Measurements from ENCODE around the gene NCBP1. TPM values are rescaled to one million over a fixed set of nuclear protein-coding genes. Genes with fewer than 3 reads are reported as not detected.
"Not testable (repeated sequence)": the region's sequence is repeated elsewhere in the genome, so short reads cannot be mapped to it uniquely, and the experiment has no call there.

NCBP1 gene
- total RNA-seq, 1 donor from 2014 or later = 22.8 TPM

DNA sequence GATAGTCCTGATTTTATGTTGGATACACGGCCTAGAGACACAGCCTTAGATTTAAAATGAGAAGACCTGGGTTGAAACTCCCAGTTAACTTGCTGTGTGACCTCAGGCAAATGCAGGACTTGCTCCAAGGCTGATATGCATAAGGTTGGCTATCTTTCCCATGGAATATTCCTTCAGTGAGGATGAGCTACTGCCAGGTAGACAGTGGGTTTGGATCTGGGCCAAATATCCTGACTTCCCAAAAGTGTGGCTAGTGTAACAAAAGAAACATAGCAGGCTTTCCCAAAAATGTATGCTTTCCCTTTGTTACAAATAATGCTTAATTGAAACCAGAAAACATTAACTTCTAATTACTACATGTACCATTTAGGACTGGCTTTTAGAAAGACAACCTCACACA lies 64.2 kb downstream of the NCBP1 start:
- ATAC-seq (no peak), DNase-seq (no peak)
- H3K9me3 ChIP-seq = no peaks in the 10 kb centered on the region
- H3K4me1 ChIP-seq = peaks cover 33% of the 10 kb centered on the region
- peak overlapping the region; percentile 90 for H3K27ac ChIP-seq
- intact Hi-C loops (cut with DNase I) = no loop called here
- H3K4me3 ChIP-seq = peak overlapping the region; percentile 73
- H3K36me3 ChIP-seq = peaks cover 7% of the 10 kb centered on the region
- TF ChIP-seq, protein P1, sequence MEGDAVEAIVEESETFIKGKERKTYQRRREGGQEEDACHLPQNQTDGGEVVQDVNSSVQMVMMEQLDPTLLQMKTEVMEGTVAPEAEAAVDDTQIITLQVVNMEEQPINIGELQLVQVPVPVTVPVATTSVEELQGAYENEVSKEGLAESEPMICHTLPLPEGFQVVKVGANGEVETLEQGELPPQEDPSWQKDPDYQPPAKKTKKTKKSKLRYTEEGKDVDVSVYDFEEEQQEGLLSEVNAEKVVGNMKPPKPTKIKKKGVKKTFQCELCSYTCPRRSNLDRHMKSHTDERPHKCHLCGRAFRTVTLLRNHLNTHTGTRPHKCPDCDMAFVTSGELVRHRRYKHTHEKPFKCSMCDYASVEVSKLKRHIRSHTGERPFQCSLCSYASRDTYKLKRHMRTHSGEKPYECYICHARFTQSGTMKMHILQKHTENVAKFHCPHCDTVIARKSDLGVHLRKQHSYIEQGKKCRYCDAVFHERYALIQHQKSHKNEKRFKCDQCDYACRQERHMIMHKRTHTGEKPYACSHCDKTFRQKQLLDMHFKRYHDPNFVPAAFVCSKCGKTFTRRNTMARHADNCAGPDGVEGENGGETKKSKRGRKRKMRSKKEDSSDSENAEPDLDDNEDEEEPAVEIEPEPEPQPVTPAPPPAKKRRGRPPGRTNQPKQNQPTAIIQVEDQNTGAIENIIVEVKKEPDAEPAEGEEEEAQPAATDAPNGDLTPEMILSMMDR (IDR thresholded peaks at IDR 0.05) = no peak
- H3K27me3 ChIP-seq (ENCODE audit: low read depth) = no peaks in the 10 kb centered on the region

DNA sequence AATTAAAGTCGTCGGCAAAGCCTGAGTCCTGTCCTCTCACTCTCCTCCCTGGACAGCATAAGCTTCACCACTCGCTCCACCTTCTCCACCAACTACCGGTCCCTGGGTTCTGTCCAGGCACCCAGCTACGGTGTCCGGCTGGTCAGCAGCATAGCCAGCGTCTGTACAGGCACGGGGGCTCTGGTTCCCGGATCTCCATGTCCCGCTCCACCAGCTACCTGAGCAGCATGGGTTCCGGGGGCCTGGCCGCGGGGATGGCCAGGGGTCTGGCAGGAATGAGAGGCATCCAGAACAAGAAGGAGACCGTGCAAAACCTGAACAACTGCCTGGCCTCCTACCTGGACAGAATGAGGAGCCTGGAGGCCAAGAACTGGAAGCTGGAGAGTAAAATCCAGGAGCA lies 65.2 kb downstream of the NCBP1 start:
- intact Hi-C loops (cut with DNase I) = no loop called here
- Histone ChIP-seq H3K27ac (no peak overlapping the region), H3K9me3 (no peaks in the 10 kb centered on the region), H3K27me3 (ENCODE audit: low read depth) (no peaks in the 10 kb centered on the region), H3K4me3 (no peak overlapping the region), H3K36me3 (no peaks in the 10 kb centered on the region), H3K4me1 (peaks cover 25% of the 10 kb centered on the region)
- ATAC-seq (no peak), DNase-seq (no peak)
- TF ChIP-seq, protein P1 (IDR thresholded peaks at IDR 0.05) = no peak

DNA sequence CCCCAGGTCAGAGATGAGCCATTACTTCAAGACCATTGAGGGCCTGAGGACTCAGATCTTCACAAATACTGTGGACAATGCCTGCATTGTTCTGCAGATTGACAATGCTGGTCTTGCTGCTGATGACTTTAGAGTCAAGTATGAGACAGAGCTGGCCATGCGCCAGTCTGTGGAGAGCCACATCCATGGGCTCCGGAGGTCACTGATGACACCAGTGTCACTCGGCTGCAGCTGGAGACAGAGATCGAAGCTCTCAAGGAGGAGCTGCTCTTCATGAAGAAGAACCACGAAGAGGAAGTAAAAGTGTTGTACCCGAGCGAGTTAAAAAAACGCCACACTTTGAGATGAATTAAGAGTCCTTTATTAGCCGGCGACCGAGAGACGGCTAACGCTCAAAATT lies 65.7 kb downstream of the NCBP1 start:
- H3K9me3 ChIP-seq; intact Hi-C loops (cut with DNase I); ATAC-seq: not testable (repeated sequence)

DNA sequence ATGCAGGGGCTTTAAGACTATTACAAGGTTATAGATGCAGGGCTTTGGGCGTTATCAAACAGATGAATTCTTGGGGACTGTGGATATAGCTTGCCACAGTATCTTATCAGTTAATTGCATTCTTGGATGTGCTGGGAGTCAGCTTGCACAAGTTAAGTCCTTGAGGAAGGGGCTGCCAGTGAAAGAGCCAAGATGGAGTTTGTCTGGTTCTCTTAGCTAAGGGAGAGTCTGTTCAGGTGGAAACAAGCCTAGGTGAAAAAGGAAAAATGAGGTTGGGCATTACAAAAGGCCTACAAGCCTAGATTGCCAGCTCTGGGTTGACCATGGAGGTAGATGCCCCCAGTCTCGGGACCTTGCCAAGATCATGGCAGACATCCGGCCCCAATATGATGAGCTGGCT lies 66.2 kb downstream of the NCBP1 start:
- intact Hi-C loops (cut with DNase I); H3K27ac ChIP-seq; H3K27me3 ChIP-seq (ENCODE audit: low read depth); H3K9me3 ChIP-seq; DNase-seq; ATAC-seq; H3K36me3 ChIP-seq; H3K4me3 ChIP-seq: not testable (repeated sequence)
- peaks cover 21% of the 10 kb centered on the region for H3K4me1 ChIP-seq

More for the DNA sequence above, 65.7 kb downstream of the NCBP1 start:
- not testable (repeated sequence) for H3K36me3 ChIP-seq; H3K27ac ChIP-seq; H3K27me3 ChIP-seq (ENCODE audit: low read depth); DNase-seq; H3K4me3 ChIP-seq
- H3K4me1 ChIP-seq = peaks cover 25% of the 10 kb centered on the region

DNA sequence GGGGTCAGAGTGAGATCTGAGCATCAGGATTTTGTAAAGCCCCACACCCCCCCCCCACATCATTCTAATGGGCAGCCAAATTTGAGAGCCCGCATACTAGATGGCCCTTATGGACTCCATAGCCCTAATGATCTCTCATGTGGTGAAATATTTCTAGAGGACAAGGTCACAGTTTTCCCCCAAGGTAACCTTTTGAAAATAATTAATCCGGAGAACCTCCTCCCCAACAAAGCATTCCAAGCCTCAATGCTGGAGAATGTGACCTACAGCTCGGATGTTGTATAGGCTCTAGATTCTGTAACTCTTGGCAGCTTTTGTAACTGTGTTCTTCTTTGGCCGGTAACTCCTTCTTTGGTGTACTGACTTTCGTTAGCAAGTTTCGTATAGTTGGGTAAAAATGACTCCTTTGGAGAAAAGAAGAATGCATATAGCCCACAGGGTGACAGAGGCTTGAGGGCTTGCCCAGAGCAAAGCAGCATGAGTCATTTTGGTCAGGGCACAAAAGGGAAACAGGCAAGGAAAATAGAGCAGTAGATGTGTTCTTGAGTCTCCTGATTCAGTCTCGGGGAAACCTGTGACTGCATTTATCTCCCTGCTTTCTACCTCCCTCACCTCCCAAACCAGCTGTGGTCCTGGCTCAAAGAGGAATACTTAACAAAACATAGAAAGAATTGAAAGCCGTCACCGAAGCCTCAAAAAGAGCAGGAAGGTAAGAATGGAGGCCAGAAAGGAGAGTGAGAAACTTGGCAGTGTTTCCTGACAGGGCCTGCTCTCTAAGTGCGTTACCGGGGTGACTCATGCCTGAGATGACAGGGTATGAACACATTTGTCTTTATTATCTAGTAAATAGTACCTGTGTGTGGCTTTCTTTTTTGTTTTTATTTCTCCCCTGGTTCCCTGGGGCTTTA lies 70.1 kb downstream of the NCBP1 start:
- no peak for DNase-seq
- H3K9me3 ChIP-seq = no peaks in the 10 kb centered on the region

DNA sequence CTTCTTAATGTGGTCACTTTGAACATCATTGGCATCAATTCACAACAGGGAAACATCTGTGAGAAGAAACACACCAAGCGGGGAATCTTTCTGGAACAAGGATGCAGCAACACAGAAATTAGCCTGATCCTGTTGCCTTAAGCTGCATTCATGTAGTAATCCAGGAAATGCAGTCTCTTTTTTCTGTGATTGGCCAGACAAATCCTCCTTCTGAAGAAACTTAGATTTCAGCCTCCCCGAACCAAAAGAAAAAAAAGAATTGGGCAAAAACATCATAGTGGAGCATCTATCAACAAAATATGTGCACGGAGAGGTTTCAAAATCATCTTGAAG lies 70.7 kb downstream of the NCBP1 start:
- H3K27ac ChIP-seq = no peak overlapping the region
- DNase-seq (no peak), ATAC-seq (no peak)
- no peaks in the 10 kb centered on the region for H3K36me3 ChIP-seq
- TF ChIP-seq, protein P1 (IDR thresholded peaks at IDR 0.05) = no peak
- no peaks in the 10 kb centered on the region for H3K4me1 ChIP-seq
- intact Hi-C loops (cut with DNase I) = no loop called here
- no peaks in the 10 kb centered on the region for H3K9me3 ChIP-seq
- no peaks in the 10 kb centered on the region for H3K27me3 ChIP-seq (ENCODE audit: low read depth)
- H3K4me3 ChIP-seq = no peak overlapping the region

More for the DNA sequence above, 70.1 kb downstream of the NCBP1 start:
- Histone ChIP-seq H3K4me3 (no peak overlapping the region), H3K36me3 (no peaks in the 10 kb centered on the region), H3K27me3 (ENCODE audit: low read depth) (no peaks in the 10 kb centered on the region), H3K4me1 (no peaks in the 10 kb centered on the region), H3K27ac (no peak overlapping the region)
- intact Hi-C loops (cut with DNase I) = no loop called here
- ATAC-seq = no peak
- TF ChIP-seq, protein P1 (IDR thresholded peaks at IDR 0.05) = no peak
